Muscle of leg (tissue), 11 donors: ENCODE data around the gene CEP72. TPM values are rescaled to one million over a fixed set of nuclear protein-coding genes. Genes with fewer than 3 reads are reported as not detected.

Experiments
- DNase-seq: peaks from one replicate; pipeline ENCODE4 v3.0.0; 2013
- H3K27ac ChIP-seq: one replicate; pipeline ENCODE4 v1.5.1; 2013; ENCODE audit warnings: mild to moderate bottlenecking, low read length, control low read depth
- H3K27me3 ChIP-seq: one replicate; pipeline ENCODE4 v1.6.1; 2013; ENCODE audit warnings: low read length; ENCODE audit not compliant: control insufficient read depth, insufficient read depth
- H3K36me3 ChIP-seq: one replicate; pipeline ENCODE4 v1.6.1; 2013; ENCODE audit warnings: low read length; ENCODE audit not compliant: control insufficient read depth, insufficient read depth
- H3K4me1 ChIP-seq: one replicate; pipeline ENCODE4 v1.6.1; 2013; ENCODE audit warnings: low read length; ENCODE audit not compliant: control insufficient read depth, insufficient read depth
- H3K4me3 ChIP-seq: one replicate; pipeline ENCODE4 v1.5.1; 2013; ENCODE audit warnings: low read length, control low read depth
- H3K9me3 ChIP-seq: replicated peaks from 2 replicates; pipeline ENCODE4 v1.6.1; 2013; ENCODE audit warnings: low read depth, low read length; ENCODE audit not compliant: control insufficient read depth
- WGBS: methylation state at CpG from one replicate; pipeline ENCODE4 v1.1.5; 2013; ENCODE audit warnings: missing lambda C conversion rate; ENCODE audit not compliant: insufficient coverage; 5-methylcytosine and 5-hydroxymethylcytosine counted together
- polyA plus RNA-seq, 8 donors: library from polyadenylated mRNA; unstranded; fragments of 120-200 nt; gene quantifications; one replicate each; pipeline versions ENCODE4 v1.2.1 to v1.2.3, GENCODE V29; 2013; ENCODE audit warnings: inconsistent platforms in 1 of 8, low replicate concordance in 1 of 8; ENCODE audit not compliant: insufficient read length in 8 of 8, insufficient read depth in 1 of 8
- total RNA-seq: library from RNA; stranded (reverse); fragments of 120-200 nt; gene quantifications from one replicate; pipeline ENCODE4 v1.2.4, GENCODE V29; 2013

The CEP72 gene
- total and polyA plus RNA-seq, 9 donors: 3.0 to 5.1 (median 4.1) TPM

GRCh38 chr5:671459-672328 is 59.6 kb downstream of the CEP72 start:
- H3K9me3 ChIP-seq: no peaks in the 10 kb centered on the region
- H3K27ac ChIP-seq: peak overlapping the region; percentile 80
- H3K36me3 ChIP-seq: peaks cover 2% of the 10 kb centered on the region
- peaks cover 3% of the 10 kb centered on the region for H3K27me3 ChIP-seq
- H3K4me1 ChIP-seq: peaks cover 43% of the 10 kb centered on the region
- 25% methylated on average over 24 of the region's 27 CpGs for WGBS
- DNase-seq: peak; percentile 76
- H3K4me3 ChIP-seq: no peak overlapping the region

GRCh38 chr5:672329-673160 is 60.4 kb downstream of the CEP72 start:
- H3K4me3 ChIP-seq: peak overlapping the region; percentile 8
- peaks cover 2% of the 10 kb centered on the region for H3K36me3 ChIP-seq
- no peaks in the 10 kb centered on the region for H3K9me3 ChIP-seq
- peak overlapping the region; percentile 80 for H3K27ac ChIP-seq
- DNase-seq: peak; percentile 93
- H3K4me1 ChIP-seq: peaks cover 43% of the 10 kb centered on the region
- 6% methylated on average over 21 of the region's 27 CpGs for WGBS
- peaks cover 3% of the 10 kb centered on the region for H3K27me3 ChIP-seq

- no peak for DNase-seq
- peaks cover 2% of the 10 kb centered on the region for H3K36me3 ChIP-seq
- H3K27ac ChIP-seq: peak overlapping the region; percentile 80
- H3K4me3 ChIP-seq: peak overlapping the region; percentile 8
- H3K4me1 ChIP-seq: peaks cover 43% of the 10 kb centered on the region
- peaks cover 3% of the 10 kb centered on the region for H3K27me3 ChIP-seq
- no peaks in the 10 kb centered on the region for H3K9me3 ChIP-seq
- WGBS: 39% methylated on average over 11 of the region's 19 CpGs
Measured at GRCh38 chr5:673161-673830, 61.2 kb downstream of the CEP72 start.

GRCh38 chr5:673831-674629 is 61.9 kb downstream of the CEP72 start:
- H3K27ac ChIP-seq: no peak overlapping the region
- WGBS: 44% methylated on average over 21 of the region's 27 CpGs
- H3K4me3 ChIP-seq: no peak overlapping the region
- no peaks in the 10 kb centered on the region for H3K9me3 ChIP-seq
- H3K27me3 ChIP-seq: peaks cover 3% of the 10 kb centered on the region
- no peaks in the 10 kb centered on the region for H3K36me3 ChIP-seq
- peaks cover 43% of the 10 kb centered on the region for H3K4me1 ChIP-seq
- peak; percentile 40 for DNase-seq

DNA sequence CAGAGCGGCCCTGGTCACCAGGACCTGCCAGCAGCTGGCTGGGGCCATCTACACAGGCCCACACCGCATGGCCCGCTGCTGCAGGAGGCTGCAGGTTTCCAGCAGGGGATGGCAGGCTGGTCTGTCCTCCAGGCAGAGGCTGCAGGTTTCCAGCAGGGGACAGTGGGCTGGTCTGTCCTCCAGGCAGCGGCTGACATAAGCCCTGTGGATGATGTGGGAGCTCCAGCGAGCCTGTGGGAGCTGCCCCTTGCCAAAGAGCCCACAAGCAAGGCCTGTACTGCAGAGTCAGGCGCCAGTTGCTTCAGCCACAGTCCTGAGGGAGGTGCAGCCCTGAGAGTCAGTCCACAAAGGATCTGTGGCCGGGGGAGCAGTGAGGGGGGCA is 62.5 kb downstream of the CEP72 start:
- peak; percentile 39 for DNase-seq
- no peaks in the 10 kb centered on the region for H3K36me3 ChIP-seq
- H3K4me3 ChIP-seq: no peak overlapping the region
- peaks cover 3% of the 10 kb centered on the region for H3K27me3 ChIP-seq
- H3K27ac ChIP-seq: no peak overlapping the region
- H3K4me1 ChIP-seq: peaks cover 43% of the 10 kb centered on the region
- WGBS: 37% methylated on average over 6 of the region's 7 CpGs
- H3K9me3 ChIP-seq: no peaks in the 10 kb centered on the region

GRCh38 chr5:675111-675870 is 63.2 kb downstream of the CEP72 start:
- Histone ChIP-seq H3K9me3 (no peaks in the 10 kb centered on the region), H3K4me3 (no peak overlapping the region), H3K36me3 (no peaks in the 10 kb centered on the region), H3K27ac (no peak overlapping the region), H3K4me1 (peaks cover 43% of the 10 kb centered on the region), H3K27me3 (peaks cover 3% of the 10 kb centered on the region)
- no peak for DNase-seq
- WGBS: 65% methylated on average over 17 of the region's 20 CpGs

GRCh38 chr5:675871-676698 is 63.9 kb downstream of the CEP72 start:
- Histone ChIP-seq H3K9me3 (no peaks in the 10 kb centered on the region), H3K4me1 (peaks cover 41% of the 10 kb centered on the region), H3K4me3 (no peak overlapping the region), H3K27ac (no peak overlapping the region), H3K36me3 (no peaks in the 10 kb centered on the region), H3K27me3 (peaks cover 3% of the 10 kb centered on the region)
- DNase-seq: no peak
- WGBS: 68% methylated on average over 32 of the region's 36 CpGs

GRCh38 chr5:676699-677076 is 64.5 kb downstream of the CEP72 start:
- Histone ChIP-seq H3K4me1 (peaks cover 35% of the 10 kb centered on the region), H3K4me3 (no peak overlapping the region), H3K36me3 (no peaks in the 10 kb centered on the region), H3K9me3 (no peaks in the 10 kb centered on the region), H3K27me3 (peaks cover 3% of the 10 kb centered on the region), H3K27ac (no peak overlapping the region)
- 90% methylated on average over 48 of the region's 48 CpGs for WGBS
- DNase-seq: no peak
